Progenitor cell of endocrine pancreas (in vitro differentiated cells): ENCODE measurements around the gene SLC16A1. TPM values are rescaled to one million over a fixed set of nuclear protein-coding genes. Genes with fewer than 3 reads are reported as not detected.

Source experiments
- DNase-seq: peaks from one replicate; pipeline ENCODE4 v3.0.0; 2021; ENCODE audit warnings: low spot score; ENCODE audit not compliant: unreplicated experiment
- H3K27ac Mint-ChIP-seq: 2 replicates; pipeline ENCODE4 v1.8.0; 2021; ENCODE audit warnings: mild to moderate bottlenecking, moderate library complexity, mixed read lengths
- H3K27me3 Mint-ChIP-seq: 2 replicates; pipeline ENCODE4 v1.8.0; 2021; ENCODE audit warnings: mixed read lengths
- H3K36me3 Mint-ChIP-seq: 2 replicates; pipeline ENCODE4 v1.8.0; 2022; ENCODE audit warnings: mixed read lengths; ENCODE audit not compliant: insufficient read depth
- H3K4me1 Mint-ChIP-seq: 2 replicates; pipeline ENCODE4 v1.8.0; 2021; ENCODE audit warnings: low read depth, mixed read lengths
- H3K4me3 Mint-ChIP-seq: 2 replicates; pipeline ENCODE4 v1.8.0; 2021; ENCODE audit warnings: low read depth, mild to moderate bottlenecking, moderate library complexity, mixed read lengths
- H3K9me3 Mint-ChIP-seq: 2 replicates; pipeline ENCODE4 v1.8.0; 2021; ENCODE audit warnings: low read depth, mixed read lengths
- total RNA-seq: library from RNA; stranded (reverse); gene quantifications from 2 replicates; pipeline ENCODE4 v1.2.1, GENCODE V29; 2021
- TF ChIP-seq, protein P1 (sequence below): fragments of 200-600 bp; sonication (generic); IDR thresholded peaks from one replicate; pipeline ENCODE4 v1.5.0; 2021; ENCODE audit warnings: antibody characterized with exemption, mild to moderate bottlenecking; ENCODE audit not compliant: unreplicated experiment

The SLC16A1 gene
- total RNA-seq, 1 donor from 2014 or later: 65.0 TPM

DNA sequence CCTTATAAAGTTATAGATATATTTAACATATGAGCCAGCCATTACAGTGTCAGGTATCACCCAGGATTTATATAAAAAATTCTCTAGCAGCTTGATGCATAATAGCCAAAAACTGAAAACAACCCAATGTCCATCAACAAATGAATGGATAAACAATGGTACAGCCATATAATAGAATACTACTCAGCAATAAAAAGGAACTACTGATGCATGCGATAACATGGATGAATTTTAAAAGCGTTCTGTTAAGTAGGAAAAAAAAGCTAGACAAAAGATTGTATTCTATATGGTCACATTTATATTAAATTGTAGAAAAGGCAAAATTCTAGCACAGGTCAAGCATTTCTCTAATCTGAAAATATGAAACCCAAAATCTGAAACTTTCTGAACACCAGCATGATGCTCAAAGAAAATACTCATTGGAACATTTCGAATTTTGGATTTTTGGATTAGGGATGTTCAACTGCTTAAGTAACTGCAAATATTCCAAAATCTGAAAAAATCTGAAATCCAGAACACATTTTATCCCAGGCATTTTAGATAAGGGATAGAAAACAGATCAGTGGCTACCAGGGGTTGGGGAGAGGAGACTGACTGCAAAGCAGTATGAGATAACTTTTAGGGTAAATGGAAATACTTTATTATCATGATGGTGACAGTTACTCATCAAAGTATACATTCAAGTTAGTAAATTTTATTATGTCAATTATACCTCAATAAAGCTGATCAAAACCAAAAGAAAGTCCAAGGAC is 22.0 kb downstream of the SLC16A1 start:
- no peak for DNase-seq
- H3K27me3 Mint-ChIP-seq: no peaks in the 10 kb centered on the region
- H3K4me3 Mint-ChIP-seq: no peak overlapping the region
- TF ChIP-seq, protein P1, sequence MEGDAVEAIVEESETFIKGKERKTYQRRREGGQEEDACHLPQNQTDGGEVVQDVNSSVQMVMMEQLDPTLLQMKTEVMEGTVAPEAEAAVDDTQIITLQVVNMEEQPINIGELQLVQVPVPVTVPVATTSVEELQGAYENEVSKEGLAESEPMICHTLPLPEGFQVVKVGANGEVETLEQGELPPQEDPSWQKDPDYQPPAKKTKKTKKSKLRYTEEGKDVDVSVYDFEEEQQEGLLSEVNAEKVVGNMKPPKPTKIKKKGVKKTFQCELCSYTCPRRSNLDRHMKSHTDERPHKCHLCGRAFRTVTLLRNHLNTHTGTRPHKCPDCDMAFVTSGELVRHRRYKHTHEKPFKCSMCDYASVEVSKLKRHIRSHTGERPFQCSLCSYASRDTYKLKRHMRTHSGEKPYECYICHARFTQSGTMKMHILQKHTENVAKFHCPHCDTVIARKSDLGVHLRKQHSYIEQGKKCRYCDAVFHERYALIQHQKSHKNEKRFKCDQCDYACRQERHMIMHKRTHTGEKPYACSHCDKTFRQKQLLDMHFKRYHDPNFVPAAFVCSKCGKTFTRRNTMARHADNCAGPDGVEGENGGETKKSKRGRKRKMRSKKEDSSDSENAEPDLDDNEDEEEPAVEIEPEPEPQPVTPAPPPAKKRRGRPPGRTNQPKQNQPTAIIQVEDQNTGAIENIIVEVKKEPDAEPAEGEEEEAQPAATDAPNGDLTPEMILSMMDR: no peak
- peaks cover 4% of the 10 kb centered on the region for H3K36me3 Mint-ChIP-seq
- no peaks in the 10 kb centered on the region for H3K9me3 Mint-ChIP-seq
- peaks cover 7% of the 10 kb centered on the region for H3K4me1 Mint-ChIP-seq
- H3K27ac Mint-ChIP-seq: no peak overlapping the region

DNA sequence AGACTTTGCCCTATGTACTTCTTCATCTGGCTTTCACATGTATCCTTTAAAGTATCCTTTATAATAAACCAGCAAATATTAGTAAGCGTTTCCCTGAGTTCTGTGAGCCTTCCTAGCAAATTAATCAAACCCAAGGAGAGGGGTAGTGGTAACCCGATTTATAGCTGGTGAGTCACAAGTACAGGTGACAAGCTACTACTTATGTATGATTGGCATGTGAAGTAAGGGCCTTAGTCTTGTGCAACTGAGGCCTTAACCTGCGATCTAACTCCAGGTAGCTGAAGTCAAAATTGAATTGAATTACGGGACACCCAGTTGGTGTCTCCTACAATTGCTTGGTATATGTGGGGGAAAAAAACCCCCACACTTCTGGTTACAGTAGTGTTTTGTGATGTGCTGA is 26.0 kb downstream of the SLC16A1 start:
- Mint-ChIP-seq H3K27me3 (no peaks in the 10 kb centered on the region), H3K4me1 (peaks cover 4% of the 10 kb centered on the region), H3K4me3 (no peak overlapping the region), H3K36me3 (peaks cover 9% of the 10 kb centered on the region), H3K9me3 (no peaks in the 10 kb centered on the region), H3K27ac (no peak overlapping the region)
- TF ChIP-seq, protein P1: no peak
- DNase-seq: no peak

DNA sequence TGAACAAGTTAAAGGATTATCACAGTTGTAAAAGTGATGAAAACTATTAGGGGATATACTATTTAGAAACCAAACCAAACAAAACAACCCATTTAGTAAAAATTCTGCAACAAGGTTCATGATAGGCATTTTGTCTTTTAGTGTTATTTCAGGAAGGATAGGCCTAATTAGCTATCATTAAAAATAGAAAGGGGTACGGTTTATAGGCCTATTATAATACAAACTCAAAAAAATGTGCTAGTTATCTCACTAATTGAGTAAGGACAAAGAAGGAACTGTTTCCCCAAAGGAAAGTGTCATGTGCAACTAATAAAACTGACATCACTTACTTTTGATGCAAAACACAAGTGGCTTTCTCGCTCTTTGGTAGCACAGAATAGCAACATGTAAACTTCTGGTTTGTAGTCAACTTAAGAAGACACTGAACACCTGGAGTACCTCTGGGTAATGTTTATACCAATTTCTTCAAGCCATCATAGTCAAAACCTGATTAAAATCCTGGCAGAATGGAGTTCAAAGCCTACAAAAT is 28.5 kb downstream of the SLC16A1 start:
- Mint-ChIP-seq H3K27ac (no peak overlapping the region), H3K9me3 (no peaks in the 10 kb centered on the region), H3K4me3 (no peak overlapping the region), H3K27me3 (no peaks in the 10 kb centered on the region), H3K36me3 (peaks cover 15% of the 10 kb centered on the region), H3K4me1 (peaks cover 2% of the 10 kb centered on the region)
- TF ChIP-seq, protein P1: no peak
- DNase-seq: no peak

DNA sequence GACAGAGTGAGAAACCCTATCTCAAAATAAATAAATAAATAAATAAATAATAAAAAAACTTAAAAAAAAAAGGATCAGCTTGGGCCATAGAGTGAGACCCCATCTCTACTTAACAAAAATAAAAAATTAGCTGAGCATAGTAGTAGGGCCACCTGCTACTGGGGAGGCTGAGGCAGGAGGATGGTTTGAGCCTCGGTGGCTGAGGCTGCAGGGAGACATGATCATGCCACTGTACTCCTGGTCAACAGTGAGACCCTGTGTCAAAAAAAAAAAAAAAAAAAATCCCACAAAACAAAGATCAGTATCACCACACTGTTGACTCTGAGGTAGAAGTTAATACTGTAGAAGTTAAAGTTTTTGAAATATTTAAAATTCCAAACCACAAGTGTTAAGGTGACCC is 29.1 kb downstream of the SLC16A1 start:
- no peaks in the 10 kb centered on the region for H3K9me3 Mint-ChIP-seq
- no peak overlapping the region for H3K4me3 Mint-ChIP-seq
- H3K36me3 Mint-ChIP-seq: peaks cover 16% of the 10 kb centered on the region
- DNase-seq: no peak
- H3K27ac Mint-ChIP-seq: no peak overlapping the region
- H3K4me1 Mint-ChIP-seq: peaks cover 2% of the 10 kb centered on the region
- TF ChIP-seq, protein P1: no peak
- no peaks in the 10 kb centered on the region for H3K27me3 Mint-ChIP-seq

DNA sequence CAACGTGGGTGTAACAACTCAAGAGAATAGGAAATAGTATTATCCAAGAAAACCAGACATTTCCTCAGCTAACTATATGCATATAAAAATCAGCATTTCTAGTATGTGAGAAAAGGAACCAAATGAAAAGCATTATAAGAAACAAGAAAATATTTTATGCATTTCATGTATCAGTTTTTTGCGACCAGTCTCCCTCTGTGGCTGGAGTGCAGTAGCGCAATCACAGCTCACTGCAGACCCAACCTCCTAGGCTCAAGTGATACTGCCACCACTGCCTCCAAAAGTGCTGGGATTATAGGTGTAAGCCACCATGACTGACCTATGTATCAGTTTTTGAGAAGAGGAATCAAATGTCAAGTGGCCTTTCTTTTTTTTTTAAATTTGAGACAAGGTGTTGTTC is 31.0 kb downstream of the SLC16A1 start:
- H3K27me3 Mint-ChIP-seq: no peaks in the 10 kb centered on the region
- no peak overlapping the region for H3K27ac Mint-ChIP-seq
- H3K4me1 Mint-ChIP-seq: peaks cover 2% of the 10 kb centered on the region
- no peaks in the 10 kb centered on the region for H3K9me3 Mint-ChIP-seq
- peaks cover 18% of the 10 kb centered on the region for H3K36me3 Mint-ChIP-seq
- no peak for DNase-seq
- TF ChIP-seq, protein P1: no peak
- H3K4me3 Mint-ChIP-seq: no peak overlapping the region
